Parathyroid adenoma (tissue), 2 donors: Measurements from ENCODE around the gene KITLG.
"Not testable (repeated sequence)": the region's sequence is repeated elsewhere in the genome, so short reads cannot be mapped to it uniquely, and the experiment has no call there.

Source experiments
- H2AFZ ChIP-seq: fragments of 300-600 bp; sonication (generic); one replicate; pipeline ENCODE4 v1.7.0; 2017; ENCODE audit warnings: antibody characterized with exemption, mild to moderate bottlenecking
- H3K27ac ChIP-seq: fragments of 300-600 bp; sonication (generic); one replicate; pipeline ENCODE4 v1.7.0; 2017
- H3K27me3 ChIP-seq: fragments of 300-600 bp; sonication (generic); one replicate; pipeline ENCODE4 v1.7.0; 2017; ENCODE audit warnings: low read length; ENCODE audit not compliant: control insufficient read depth, insufficient read depth
- H3K36me3 ChIP-seq: fragments of 300-600 bp; sonication (generic); one replicate; pipeline ENCODE4 v1.7.0; 2017; ENCODE audit warnings: low read length; ENCODE audit not compliant: control insufficient read depth, insufficient read depth
- H3K4me1 ChIP-seq: fragments of 300-600 bp; sonication (generic); one replicate; pipeline ENCODE4 v1.7.0; 2017; ENCODE audit warnings: control low read depth
- H3K4me2 ChIP-seq: fragments of 300-600 bp; sonication (generic); one replicate; pipeline ENCODE4 v1.7.0; 2017; ENCODE audit warnings: low read length
- H3K4me3 ChIP-seq: fragments of 300-600 bp; sonication (generic); one replicate; pipeline ENCODE4 v1.7.0; 2017; ENCODE audit warnings: low read depth, low read length
- H3K79me2 ChIP-seq: fragments of 300-600 bp; sonication (generic); one replicate; pipeline ENCODE4 v1.7.0; 2017; ENCODE audit warnings: control low read depth
- H3K9ac ChIP-seq: fragments of 300-600 bp; sonication (generic); one replicate; pipeline ENCODE4 v1.7.0; 2017; ENCODE audit warnings: mild to moderate bottlenecking
- H3K9me3 ChIP-seq: fragments of 300-600 bp; sonication (generic); one replicate; pipeline ENCODE4 v1.7.0; 2017; ENCODE audit warnings: low read length; ENCODE audit not compliant: control insufficient read depth
- TF ChIP-seq, protein P1 (sequence below): fragments of 300-600 bp; sonication (generic); IDR thresholded peaks from one replicate; pipeline ENCODE4 v1.7.0; 2017; ENCODE audit warnings: antibody characterized with exemption, mild to moderate bottlenecking
- donor health status: primary hyperparathyroidism.

The KITLG gene

DNA sequence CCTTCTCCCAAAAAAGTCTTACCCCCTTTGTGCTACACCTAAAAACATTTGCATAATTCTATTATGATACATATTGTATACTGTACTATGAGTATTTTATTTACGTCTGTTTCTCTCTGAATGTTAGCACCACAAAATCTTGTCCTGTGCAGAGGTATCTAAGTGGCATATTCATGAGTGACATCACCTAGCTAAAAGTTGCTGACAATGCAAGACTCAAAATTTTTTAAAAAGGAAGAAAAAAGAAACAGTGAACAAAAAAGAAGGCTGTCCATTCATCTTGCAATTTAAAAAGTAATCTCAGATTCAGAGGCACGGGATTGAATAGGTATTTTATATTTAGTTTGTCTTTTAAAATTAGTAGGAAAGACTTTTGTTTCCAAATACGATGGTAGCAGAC lies 69.4 kb downstream of the KITLG start:
- H3K27ac ChIP-seq = no peak overlapping the region
- no peaks in the 10 kb centered on the region for H3K9me3 ChIP-seq
- TF ChIP-seq, protein P1, sequence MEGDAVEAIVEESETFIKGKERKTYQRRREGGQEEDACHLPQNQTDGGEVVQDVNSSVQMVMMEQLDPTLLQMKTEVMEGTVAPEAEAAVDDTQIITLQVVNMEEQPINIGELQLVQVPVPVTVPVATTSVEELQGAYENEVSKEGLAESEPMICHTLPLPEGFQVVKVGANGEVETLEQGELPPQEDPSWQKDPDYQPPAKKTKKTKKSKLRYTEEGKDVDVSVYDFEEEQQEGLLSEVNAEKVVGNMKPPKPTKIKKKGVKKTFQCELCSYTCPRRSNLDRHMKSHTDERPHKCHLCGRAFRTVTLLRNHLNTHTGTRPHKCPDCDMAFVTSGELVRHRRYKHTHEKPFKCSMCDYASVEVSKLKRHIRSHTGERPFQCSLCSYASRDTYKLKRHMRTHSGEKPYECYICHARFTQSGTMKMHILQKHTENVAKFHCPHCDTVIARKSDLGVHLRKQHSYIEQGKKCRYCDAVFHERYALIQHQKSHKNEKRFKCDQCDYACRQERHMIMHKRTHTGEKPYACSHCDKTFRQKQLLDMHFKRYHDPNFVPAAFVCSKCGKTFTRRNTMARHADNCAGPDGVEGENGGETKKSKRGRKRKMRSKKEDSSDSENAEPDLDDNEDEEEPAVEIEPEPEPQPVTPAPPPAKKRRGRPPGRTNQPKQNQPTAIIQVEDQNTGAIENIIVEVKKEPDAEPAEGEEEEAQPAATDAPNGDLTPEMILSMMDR = no peak
- no peaks in the 10 kb centered on the region for H3K36me3 ChIP-seq
- H3K27me3 ChIP-seq = no peaks in the 10 kb centered on the region
- H3K4me2 ChIP-seq = no peak overlapping the region
- H3K79me2 ChIP-seq = no peaks in the 10 kb centered on the region
- H3K9ac ChIP-seq = no peak overlapping the region
- no peaks in the 10 kb centered on the region for H3K4me1 ChIP-seq
- H3K4me3 ChIP-seq = no peak overlapping the region
- H2AFZ ChIP-seq = no peak overlapping the region

DNA sequence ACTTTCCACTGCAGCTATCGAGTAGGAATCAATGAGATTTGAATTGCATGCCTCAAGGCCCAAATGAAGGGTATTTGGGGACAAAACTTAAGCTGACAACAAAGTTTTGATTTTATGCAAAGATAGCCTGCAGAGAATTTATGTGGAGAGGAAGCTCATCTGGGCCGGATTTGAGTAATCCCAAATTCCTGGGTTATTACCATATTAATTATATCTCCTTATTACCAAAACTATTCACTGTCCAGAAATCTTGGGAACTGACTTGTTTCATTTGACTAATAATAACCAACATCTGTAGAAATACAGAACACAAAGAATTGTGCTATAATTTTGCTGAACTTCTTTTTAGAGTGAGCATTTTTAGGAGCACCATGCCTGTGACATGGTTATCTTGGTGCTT lies 70.4 kb downstream of the KITLG start:
- Histone ChIP-seq H3K9ac (no peak overlapping the region), H3K27ac (no peak overlapping the region), H3K4me3 (no peak overlapping the region), H3K9me3 (no peaks in the 10 kb centered on the region), H3K36me3 (no peaks in the 10 kb centered on the region), H2AFZ (no peak overlapping the region), H3K4me1 (no peaks in the 10 kb centered on the region), H3K27me3 (no peaks in the 10 kb centered on the region), H3K4me2 (no peak overlapping the region), H3K79me2 (no peaks in the 10 kb centered on the region)
- TF ChIP-seq, protein P1 = no peak

DNA sequence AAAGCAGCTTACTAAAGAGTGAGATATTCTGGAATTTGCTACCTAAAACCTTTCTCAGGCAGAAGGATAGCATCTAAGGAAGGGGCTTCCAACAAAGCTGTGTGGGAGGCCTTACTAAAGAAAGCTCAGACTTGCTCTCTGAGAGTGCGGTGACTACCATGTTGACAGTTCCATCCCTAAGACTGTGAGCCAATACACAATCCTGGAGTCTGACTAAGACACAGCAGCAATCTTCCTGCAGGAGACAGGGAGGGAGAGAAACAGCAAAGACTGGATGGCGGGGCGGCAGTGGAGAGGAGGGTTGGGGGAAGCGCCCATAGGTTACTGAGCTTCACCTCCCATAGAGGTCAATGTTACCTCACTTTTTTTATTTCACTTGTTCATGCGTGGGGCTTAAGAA lies 70.9 kb downstream of the KITLG start:
- no peak overlapping the region for H3K9ac ChIP-seq
- H3K4me3 ChIP-seq = no peak overlapping the region
- H3K9me3 ChIP-seq = no peaks in the 10 kb centered on the region
- no peaks in the 10 kb centered on the region for H3K27me3 ChIP-seq
- no peaks in the 10 kb centered on the region for H3K36me3 ChIP-seq
- no peak overlapping the region for H3K4me2 ChIP-seq
- no peaks in the 10 kb centered on the region for H3K79me2 ChIP-seq
- H3K4me1 ChIP-seq = no peaks in the 10 kb centered on the region
- H3K27ac ChIP-seq = no peak overlapping the region
- TF ChIP-seq, protein P1 = no peak
- H2AFZ ChIP-seq = no peak overlapping the region

DNA sequence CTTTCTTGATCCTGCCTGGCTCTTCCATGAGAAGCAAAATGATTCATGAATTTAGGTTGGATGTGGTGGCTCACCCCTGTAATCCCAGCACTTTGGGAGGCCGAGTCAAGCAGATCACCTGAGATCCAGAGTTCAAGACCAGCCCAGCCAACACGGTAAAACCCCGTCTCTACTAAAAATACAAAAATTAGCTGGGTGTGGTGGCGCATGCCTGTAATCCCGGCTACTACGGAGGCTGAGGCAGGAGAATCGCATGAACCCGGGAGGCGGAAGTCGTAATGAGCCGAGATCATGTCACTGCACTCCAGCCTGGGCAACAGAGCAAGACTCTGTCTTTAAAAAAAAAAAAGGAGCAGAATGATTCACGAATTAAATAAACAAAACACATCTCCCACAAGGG lies 72.4 kb downstream of the KITLG start:
- not testable (repeated sequence) for H3K36me3 ChIP-seq, H2AFZ ChIP-seq, H3K4me1 ChIP-seq, H3K4me2 ChIP-seq, H3K27me3 ChIP-seq, H3K9me3 ChIP-seq, H3K79me2 ChIP-seq, H3K9ac ChIP-seq, H3K4me3 ChIP-seq, H3K27ac ChIP-seq

DNA sequence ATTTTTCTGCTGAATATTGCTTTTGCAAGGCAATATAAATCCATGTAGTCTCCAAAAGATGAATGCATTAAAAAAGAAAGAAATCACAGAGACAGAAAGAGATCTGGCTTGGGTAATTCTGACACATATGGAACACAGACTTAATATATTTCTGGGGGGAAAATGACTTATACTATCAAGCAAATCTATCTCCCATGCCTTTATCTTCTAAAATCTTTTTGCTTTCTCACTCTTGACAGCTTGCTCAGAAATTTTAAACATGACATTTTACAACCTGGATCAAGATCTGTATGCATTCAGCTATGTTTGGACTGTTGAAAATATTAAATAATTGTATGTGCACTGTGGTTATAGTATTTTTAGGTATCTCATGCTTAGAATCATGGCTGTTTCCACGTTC lies 73.0 kb downstream of the KITLG start:
- Histone ChIP-seq H3K27ac (no peak overlapping the region), H3K4me2 (no peak overlapping the region), H3K36me3 (no peaks in the 10 kb centered on the region), H3K27me3 (no peaks in the 10 kb centered on the region), H3K9me3 (no peaks in the 10 kb centered on the region), H3K4me3 (no peak overlapping the region), H3K79me2 (no peaks in the 10 kb centered on the region), H2AFZ (no peak overlapping the region), H3K9ac (no peak overlapping the region), H3K4me1 (no peaks in the 10 kb centered on the region)
- TF ChIP-seq, protein P1 = no peak
